Left forelimb (tissue), 1 donor: ENCODE measurements around the gene RSAD1.

ENCODE experiments used
- DNase-seq: peaks from one replicate; pipeline ENCODE4 v3.0.0-alpha.2; 2018; ENCODE audit warnings: low spot score

RSAD1 gene

DNA sequence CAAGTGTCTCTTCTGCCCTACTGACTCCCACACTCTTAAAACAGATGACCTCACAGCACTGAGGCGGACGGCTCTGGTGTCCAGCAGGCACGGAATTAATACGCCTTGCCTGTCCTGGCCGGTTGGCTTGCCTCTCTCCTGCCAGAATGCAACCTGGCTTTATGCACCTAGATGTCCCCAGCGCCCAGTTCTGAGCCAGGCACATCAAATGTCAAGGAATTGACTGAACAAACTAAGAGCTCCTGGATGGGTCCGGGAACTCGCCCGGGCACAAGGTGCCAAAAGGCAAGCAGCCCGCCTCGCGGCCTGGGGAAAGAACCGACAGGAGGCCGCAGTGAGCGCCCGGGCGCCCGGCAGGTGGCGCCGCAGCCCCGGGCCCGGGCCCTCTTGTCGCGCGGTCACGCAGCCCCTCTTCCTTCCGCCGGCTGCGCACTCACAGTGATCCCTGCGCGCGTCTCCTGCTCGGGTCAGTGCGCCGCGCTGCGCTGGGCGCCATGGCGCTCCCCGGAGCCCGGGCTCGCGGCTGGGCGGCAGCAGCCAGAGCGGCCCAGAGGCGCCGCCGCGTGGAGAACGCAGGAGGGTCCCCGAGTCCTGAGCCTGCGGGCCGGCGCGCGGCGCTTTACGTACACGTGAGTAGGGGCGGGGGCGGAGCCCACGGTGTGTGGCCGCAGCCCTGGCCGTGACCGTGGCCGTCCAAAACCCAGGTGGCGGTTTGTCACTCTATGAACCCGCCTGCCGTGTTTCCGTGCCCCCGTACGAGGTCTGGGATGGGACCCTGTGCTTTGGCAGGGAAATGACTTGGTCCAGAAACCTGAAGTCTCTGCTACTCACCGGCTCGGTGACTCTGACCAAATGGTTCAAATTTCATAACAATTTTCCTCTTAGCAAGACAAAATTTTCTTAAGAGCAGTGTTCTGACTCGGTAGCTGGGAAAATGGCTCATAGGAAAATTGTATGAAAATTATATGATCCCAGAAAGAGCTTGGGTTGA, at the start of gene RSAD1:
RSAD1 (plus strand) TSS at position 470 of the 991 bp plus-strand sequence; CDS start at position 495, 25 bp downstream.
- peak; percentile 90 for DNase-seq

DNA sequence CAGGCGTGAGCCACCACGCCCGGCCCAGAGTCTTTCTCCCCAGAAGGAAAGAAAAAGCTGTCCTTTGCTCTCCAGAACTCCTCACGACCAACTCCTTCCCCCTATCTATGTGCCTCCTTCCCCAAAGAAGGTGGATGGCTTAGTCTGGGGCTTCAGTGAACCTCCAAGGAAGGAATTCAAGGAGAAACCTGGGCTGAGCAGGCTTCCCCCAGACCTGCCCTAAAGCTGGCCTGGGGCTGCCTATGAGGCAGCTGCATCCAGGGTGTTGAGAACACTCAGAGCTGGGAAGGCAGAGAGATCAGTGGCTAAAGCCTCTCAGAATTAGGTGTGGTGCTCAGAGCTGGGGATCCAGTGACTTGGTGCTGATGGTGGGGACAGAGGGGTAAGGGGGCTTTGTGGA, 48.9 kb upstream of the RSAD1 start:
- no peak for DNase-seq

DNA sequence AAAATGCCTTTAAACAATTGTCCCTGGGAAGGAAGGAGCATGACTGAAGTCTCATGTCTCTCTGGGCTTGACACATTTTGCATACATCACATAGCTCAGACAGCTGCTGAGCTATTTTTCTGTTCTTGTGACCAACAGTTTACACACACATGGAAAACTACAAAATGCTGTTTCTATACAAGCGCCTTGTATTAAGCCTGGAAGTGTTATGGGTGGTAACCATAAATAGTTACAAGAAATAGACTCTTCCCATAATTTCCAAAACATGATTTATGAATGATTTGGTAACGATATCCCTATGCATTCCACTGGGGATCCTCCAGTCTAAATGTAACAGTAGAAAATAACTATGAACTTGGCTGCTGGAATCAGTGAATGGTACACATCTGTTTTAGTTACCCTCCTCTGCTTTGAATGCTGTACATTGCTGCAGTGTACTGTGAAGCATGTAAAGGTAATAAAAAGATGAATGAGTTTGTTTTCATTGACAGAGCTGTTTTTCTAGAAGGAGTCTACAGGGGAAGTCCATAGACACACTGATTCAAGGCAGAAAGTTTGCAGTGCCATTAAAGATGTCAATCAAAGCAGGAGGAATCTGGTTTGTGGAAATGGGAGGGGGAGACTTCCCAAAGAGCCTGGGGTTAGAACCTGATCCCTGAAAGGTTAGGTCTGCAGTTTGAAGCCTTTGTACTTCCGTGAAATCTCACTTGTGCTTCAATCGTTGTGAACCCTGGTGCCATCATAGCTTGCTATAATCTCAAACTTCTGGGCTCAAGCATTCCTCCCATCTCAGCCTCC, 47.6 kb upstream of the RSAD1 start:
- no peak for DNase-seq

DNA sequence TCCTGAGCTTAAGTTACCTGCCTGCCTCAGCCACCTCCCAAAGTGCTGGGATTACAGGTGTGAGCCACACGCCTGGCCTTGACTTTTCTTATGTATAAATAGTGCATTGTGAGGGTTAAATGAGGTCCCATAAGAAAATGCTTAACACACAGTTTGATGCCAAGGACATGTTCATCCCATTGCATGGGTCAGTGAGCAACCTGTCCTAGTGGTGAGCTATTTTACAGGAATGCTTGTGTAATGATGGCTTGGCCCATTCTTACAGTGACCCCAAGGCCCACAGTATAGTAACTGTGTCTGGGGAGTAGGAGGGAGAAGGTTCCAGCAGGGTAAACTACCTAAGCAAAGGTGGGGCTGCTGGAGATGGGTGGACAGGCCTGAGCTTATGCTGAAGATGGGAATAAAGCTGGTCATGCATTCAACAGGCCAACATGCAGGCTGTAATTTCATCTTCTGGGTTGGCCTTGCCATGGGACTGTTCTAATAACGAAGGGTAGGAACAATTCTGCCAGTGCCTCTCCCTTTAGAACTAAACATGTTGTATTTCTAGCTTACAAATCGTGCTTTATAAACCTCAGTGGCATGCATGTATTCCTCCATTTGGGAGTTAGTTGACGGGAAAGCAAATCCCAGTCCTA, 46.4 kb upstream of the RSAD1 start:
- DNase-seq, result no peak

- DNase-seq, result no peak
Measured at GRCh38 chr17:50437409-50437808, 41.3 kb upstream of the RSAD1 start.

DNA sequence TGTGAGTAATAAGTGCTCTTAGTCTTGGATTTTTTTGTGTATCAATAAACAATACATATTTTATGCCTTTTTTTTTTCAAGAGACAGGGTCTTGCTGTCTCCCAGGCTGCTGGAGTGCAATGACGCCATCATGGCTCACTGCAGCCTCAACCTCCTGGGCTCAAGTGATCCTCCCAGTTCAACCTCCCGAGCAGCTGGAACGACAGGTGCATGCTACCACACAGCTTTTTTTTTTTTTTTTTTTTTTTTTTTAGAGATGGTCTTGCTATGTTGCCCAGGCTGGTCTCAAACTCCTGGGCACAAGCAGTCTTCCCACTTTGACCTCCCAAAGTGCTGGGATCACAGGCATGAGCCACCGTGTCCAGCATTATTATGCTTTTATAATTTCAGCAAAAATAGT, 39.7 kb upstream of the RSAD1 start:
- DNase-seq, result no peak

DNA sequence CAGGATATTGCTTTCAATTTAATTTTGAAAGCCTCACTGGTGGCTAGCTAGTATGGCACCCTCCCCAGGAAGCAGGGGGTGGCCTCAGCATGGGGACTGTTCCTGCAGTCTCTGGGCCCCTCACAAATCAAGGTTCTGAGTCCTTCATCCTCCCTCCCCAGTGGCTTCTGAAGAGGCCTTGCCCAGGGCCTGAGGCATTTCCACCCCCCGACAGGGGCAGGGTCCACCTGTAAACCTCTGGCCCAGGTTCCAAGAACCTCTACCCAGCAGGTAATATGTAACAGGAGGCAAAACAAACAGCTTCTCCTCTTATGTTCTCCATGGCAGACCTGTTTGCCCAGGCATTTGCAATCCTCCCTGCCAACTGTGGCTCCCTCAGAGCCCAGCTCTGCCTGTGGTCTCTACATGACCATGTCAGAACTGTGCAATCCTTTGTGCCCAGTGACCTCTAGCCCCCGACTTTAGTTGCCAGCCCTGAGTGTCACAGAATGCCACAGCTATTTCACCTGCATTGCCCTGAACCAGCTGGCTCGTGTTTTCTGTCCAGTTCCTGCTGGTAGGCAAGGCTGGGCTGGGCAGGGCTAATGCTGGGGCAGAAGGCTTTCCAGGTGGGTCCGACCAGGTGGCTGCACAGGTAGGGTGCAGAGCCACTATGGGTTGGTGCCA, 38.4 kb upstream of the RSAD1 start:
- DNase-seq, result no peak

GRCh38 chr17:50440838-50441829, 37.5 kb upstream of the RSAD1 start:
- DNase-seq, result no peak

DNA sequence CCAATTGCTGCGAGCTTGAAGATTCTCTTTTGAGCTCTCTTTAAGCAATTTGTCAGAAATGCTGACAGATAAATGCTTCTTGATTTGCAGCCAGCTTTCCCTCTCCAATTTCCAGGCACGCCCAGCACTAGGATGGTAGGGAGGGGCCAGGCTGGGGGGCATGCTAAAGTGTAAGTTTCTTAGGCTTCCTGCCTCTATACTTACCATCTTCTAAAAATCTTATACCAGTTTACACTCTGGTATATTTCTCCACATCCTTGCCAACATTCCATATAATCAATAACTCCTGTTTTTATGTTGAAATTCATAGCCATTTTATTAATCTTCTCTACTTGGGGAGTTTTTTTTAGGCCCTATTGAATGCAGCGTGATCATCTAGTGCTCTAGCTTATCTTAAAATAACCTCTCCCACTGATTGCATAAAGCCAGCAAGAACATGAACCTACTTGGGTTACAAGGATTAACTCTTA, 35.1 kb upstream of the RSAD1 start:
- no peak for DNase-seq

- no peak for DNase-seq
Measured at GRCh38 chr17:50444841-50445715, 33.6 kb upstream of the RSAD1 start.

GRCh38 chr17:50445730-50446325, 32.8 kb upstream of the RSAD1 start:
- no peak for DNase-seq

GRCh38 chr17:50447870-50448595, 30.6 kb upstream of the RSAD1 start:
- DNase-seq, result no peak

GRCh38 chr17:50448643-50449042, 30.0 kb upstream of the RSAD1 start:
- no peak for DNase-seq

DNA sequence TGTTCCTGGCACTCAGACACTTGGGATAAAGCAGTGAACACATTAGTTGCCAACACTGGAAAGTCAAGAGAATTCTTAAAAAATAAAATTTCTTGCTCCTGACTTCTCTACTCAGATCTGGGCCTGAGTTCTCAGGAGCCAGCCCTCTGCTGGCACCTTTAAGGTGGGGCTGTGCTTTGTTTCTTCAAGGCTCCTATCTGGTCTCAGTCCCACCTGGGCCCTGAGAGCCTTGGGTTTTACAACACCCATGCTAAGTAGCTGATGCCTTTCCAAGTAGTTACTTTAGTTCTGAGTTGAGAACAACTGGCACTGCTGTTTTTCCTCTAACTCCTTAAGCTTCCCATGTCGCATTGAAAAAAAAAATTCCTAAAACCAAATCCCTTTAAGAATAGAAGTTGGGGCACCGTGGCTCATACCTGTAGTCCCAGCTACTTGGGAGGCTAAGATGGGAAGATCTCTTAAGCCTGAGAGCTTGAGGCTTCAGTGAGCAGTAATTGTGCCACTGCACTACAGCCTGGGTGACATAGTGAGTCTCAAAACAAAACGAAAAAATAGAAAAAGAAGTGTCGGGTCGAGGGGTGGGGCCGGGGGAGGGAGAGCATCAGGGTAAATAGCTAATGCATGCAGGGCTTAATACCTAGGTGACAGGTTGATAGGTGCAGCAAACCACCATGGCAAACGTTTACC, 26.6 kb upstream of the RSAD1 start:
- no peak for DNase-seq

DNA sequence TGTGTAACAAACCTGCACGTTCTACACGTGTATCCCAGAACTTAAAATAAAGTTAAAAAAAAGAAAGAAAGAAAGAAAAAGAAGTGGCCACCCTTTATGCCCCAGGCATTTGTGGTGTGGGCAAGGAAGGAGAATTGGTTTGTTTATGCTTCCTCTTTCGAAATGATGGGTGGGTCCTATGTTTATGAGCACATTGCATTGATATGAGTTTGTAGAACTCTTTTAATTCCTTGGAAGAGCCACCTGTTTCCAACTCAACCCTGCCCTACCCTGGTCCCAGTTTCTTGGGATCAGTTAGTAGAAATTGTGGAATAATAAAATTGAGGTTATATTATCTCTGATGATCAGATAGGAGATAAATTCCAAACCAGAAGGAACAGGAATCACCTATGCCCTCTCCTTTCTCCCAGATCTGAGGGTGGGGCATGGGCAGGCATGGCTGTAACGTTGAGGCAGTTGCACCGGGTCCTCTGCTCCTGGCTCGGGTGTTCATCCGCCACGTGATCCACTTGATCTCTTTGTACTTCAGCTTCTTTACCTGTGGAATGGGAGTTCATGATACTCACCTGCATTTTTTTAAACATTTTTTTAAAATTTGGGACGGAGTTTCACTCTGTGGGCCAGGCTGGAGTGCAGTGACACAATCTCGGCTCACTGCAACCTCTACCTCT, 25.9 kb upstream of the RSAD1 start:
- DNase-seq, result no peak

GRCh38 chr17:50453901-50454300, 24.8 kb upstream of the RSAD1 start:
- no peak for DNase-seq

DNA sequence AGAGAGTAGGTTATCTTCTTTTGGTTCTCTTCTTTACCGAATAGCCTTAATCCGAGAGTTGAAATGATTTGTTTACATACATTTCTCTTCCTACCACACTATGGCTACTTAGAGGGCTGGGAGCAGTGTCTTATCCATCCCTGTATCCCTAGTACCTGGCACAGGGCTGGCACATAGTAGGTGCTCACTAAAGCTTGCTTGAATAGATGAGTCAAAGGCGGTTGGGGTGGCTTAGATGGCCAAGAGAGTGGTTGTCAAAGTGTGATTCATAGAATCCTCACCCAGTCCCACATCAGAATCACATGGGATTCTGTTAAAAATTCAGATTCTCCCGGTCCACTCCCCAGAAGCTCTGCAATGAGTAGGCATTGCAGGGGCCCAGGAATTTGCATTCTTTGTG, 21.0 kb upstream of the RSAD1 start:
- no peak for DNase-seq
